LNCaP clone FGC (cell line): ENCODE measurements around the gene GID8.
"Not testable (repeated sequence)": the region's sequence is repeated elsewhere in the genome, so short reads cannot be mapped to it uniquely, and the experiment has no call there.

ENCODE experiments used
- DNase-seq: peaks from one replicate; pipeline ENCODE4 v3.0.0-alpha.2; 2011; ENCODE audit warnings: low read depth
- H3K4me3 ChIP-seq: 2 replicates; pipeline ENCODE4 v1.5.1; 2011; ENCODE audit warnings: mild to moderate bottlenecking, low read depth, low read length, control low read depth
- CTCF ChIP-seq: IDR thresholded peaks from 2 replicates; pipeline ENCODE4 v1.5.1; 2012; ENCODE audit warnings: mild to moderate bottlenecking; ENCODE audit not compliant: control insufficient read depth, insufficient read depth; ENCODE audit errors: extremely low read depth

The GID8 gene

DNA sequence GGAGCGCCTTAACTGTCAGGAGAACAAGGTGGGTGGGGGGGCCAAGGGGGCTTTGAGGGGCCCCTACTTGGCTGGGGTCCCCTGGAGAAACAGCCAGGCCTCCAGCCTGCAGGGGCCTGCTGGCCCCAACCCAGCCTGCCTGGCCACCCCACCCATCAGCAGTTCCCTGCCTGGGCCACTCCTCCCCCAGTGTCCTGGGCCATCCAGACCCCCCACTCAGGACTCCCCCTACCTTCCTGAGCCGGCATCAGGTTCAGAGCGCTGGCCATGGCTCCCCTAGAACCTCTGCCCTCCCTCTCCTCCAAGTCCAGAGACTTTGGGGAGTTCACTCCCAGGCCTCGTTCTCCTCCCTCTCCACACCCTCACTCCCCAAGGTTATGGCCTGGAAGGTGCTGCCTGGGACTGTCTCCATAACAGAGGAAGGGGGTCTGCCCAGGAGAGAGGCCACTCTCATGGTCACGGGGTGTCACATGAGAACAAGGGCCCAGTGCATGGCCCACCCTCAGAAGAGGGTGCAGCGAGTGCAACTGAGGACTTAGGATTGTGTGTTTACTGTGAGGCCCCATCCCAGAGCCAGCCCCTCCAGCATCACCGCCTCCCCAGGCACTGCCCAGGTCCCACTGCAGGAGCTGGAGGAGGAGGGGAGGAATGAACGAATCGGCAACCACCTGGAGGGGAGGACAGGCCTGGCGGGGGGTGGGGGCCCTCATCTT lies 20.6 kb downstream of the GID8 start:
- TF ChIP-seq CTCF = no peak
- H3K4me3 ChIP-seq = no peak overlapping the region
- no peak for DNase-seq

- no peak for DNase-seq
- no peak for TF ChIP-seq CTCF
- H3K4me3 ChIP-seq = no peak overlapping the region
Measured at GRCh38 chr20:62959101-62959971, 21.4 kb downstream of the GID8 start.

- H3K4me3 ChIP-seq = no peak overlapping the region
- TF ChIP-seq CTCF = no peak
- no peak for DNase-seq
Measured at GRCh38 chr20:62959998-62960436, 22.1 kb downstream of the GID8 start.

DNA sequence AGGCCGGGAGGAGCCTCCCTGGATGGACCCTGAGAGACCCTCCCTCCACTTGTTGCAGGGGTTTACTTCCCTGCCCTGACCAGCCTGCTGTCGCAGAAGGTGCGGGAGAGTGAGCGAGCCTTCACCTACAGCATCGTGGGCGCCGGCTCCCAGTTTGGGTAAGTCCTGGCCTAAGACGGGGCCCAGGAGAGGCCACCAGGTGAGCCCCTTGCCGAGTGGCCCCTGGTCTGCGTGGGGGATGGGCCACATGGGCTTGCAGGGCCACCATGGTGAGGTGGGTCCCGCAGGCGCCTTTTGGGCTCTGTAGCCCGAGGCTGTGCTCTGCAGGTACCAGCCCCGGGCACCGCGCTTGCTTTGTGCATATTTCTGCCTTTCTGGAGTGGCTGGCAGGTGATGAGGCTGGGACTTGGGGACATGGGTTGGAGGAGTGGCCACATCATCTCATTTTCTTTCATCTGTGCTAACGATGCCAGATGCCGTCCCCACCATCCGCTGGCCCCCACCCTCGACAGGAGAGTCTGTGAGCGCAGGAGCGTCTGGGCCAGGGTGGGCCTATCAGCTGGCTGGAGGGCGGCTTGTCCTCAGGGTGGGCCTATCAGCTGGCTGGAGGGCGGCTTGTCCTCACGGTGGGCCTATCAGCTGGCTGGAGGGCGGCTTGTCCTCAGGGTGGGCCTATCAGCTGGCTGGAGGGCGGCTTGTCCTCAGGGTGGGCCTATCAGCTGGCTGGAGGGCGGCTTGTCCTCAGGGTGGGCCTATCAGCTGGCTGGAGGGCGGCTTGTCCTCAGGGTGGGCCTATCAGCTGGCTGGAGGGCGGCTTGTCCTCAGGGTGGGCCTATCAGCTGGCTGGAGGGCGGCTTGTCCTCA lies 22.7 kb downstream of the GID8 start:
- H3K4me3 ChIP-seq = not testable (repeated sequence)

GRCh38 chr20:62961310-62961783 lies 23.4 kb downstream of the GID8 start:
- no peak overlapping the region for H3K4me3 ChIP-seq
- DNase-seq = no peak
- TF ChIP-seq CTCF = no peak

More for the DNA sequence above, 22.7 kb downstream of the GID8 start:
- not testable (repeated sequence) for DNase-seq

DNA sequence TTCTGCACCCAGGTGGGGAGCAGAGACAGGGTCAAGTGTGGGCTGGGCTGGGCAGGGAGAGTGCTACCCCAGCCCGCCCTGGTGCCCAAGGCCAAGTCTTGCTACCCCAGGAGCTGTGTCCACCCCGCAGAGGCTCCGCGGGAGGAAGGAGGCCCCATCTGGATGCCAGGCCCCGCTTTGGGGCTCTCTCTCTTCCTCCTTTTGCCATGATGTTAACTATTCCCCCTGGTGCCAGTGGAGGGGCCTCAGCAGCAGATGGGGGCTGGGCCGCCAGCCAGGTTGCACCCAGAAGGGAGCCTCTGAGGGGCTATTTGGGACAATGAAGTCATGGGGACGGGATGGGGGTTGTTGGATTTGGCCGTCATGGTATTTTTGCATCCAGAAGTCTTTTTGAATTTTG lies 23.9 kb downstream of the GID8 start:
- no peak for DNase-seq
- H3K4me3 ChIP-seq = no peak overlapping the region
- no peak for TF ChIP-seq CTCF

DNA sequence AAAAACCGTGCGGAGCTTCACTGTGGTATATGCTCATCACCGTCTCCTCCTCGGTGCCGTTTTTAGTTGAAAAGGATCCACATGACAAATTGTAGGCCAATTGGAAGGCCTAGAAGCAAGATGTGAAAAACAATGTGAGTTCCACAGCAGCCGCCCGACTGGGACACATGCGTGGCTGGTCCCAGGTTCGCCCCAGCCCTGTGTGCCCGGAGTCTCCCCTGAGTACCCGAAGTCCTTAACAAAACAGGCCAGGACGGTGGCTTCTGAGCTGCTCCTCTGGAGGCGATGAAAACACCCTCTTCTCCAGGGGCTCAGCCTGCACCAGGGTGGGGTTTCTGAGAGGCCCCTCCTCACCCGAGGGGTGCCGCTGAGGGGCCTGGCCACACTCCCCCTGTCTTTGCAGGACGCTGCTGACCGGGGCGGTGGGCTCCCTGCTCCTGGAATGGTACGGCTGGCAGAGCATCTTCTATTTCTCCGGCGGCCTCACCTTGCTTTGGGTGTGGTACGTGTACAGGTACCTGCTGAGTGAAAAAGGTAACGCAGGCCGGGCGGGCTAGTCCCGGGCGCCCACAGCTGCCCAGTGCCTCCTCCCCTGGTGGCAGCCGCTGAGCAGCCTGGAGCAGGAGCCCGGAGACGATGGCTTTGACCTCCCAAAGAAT lies 24.4 kb downstream of the GID8 start:
- H3K4me3 ChIP-seq = no peak overlapping the region
- DNase-seq = no peak
- no peak for TF ChIP-seq CTCF
